Fibroblast of lung (primary cell): Measurements from ENCODE around the gene IL4. TPM values are rescaled to one million over a fixed set of nuclear protein-coding genes. Genes with fewer than 3 reads are reported as not detected.

ENCODE experiments used
- DNase-seq, 2 donors: peaks; one replicate each; pipeline versions ENCODE4 v3.0.0 to v3.0.0-alpha.2; 2010; ENCODE audit warnings: low read depth in 2 of 2
- H2AFZ ChIP-seq: 2 replicates; pipeline ENCODE4 v1.5.1; 2012; ENCODE audit warnings: low read length, control low read depth, inconsistent platforms
- H3K27ac ChIP-seq: 2 replicates; pipeline ENCODE4 v1.5.1; 2011; ENCODE audit warnings: low read length, control low read depth; ENCODE audit not compliant: insufficient read depth
- H3K27me3 ChIP-seq: 2 replicates; pipeline ENCODE4 v1.5.1; 2011; ENCODE audit warnings: mild to moderate bottlenecking, low read length; ENCODE audit not compliant: control insufficient read depth, insufficient read depth
- H3K36me3 ChIP-seq: 2 replicates; pipeline ENCODE4 v1.5.1; 2011; ENCODE audit warnings: low read length; ENCODE audit not compliant: control insufficient read depth, insufficient read depth
- H3K4me1 ChIP-seq: 2 replicates; pipeline ENCODE4 v1.5.1; 2011; ENCODE audit warnings: low read length; ENCODE audit not compliant: control insufficient read depth, insufficient read depth; ENCODE audit errors: extremely low read depth
- H3K4me2 ChIP-seq: 2 replicates; pipeline ENCODE4 v1.5.1; 2011; ENCODE audit warnings: low read length, control low read depth; ENCODE audit not compliant: insufficient read depth; ENCODE audit errors: extremely low read depth
- H3K4me3 ChIP-seq, 4 experiments: fragments of 200-600 bp in 1 of 4; sonication (generic) in 1 of 4; replicated peaks in 1 of 4; 2 replicates each; pipeline ENCODE4 v1.5.1; 2011 to 2016; ENCODE audit warnings: low read length in 4 of 4, low read depth in 3 of 4, mild to moderate bottlenecking in 3 of 4, control low read depth in 2 of 4, inconsistent platforms in 1 of 4, mixed read lengths in 1 of 4; ENCODE audit not compliant: insufficient read depth in 1 of 4; ENCODE audit errors: control extremely low read depth in 1 of 4
- H3K79me2 ChIP-seq: 2 replicates; pipeline ENCODE4 v1.5.1; 2012; ENCODE audit warnings: mild to moderate bottlenecking, low read length, inconsistent platforms; ENCODE audit not compliant: control insufficient read depth, insufficient read depth
- H3K9ac ChIP-seq: 2 replicates; pipeline ENCODE4 v1.5.1; 2011; ENCODE audit warnings: mild to moderate bottlenecking, low read length, control low read depth; ENCODE audit not compliant: insufficient read depth
- H3K9me3 ChIP-seq: 2 replicates; pipeline ENCODE4 v1.5.1; 2012; ENCODE audit warnings: low read depth, low read length; ENCODE audit not compliant: control insufficient read depth, insufficient read depth
- H4K20me1 ChIP-seq: 2 replicates; pipeline ENCODE4 v1.5.1; 2011; ENCODE audit warnings: low read length; ENCODE audit not compliant: control insufficient read depth, insufficient read depth; ENCODE audit errors: extremely low read depth
- EZH2 ChIP-seq: IDR thresholded peaks from 2 replicates; pipeline ENCODE4 v1.5.1; 2012; ENCODE audit warnings: low read length, control low read depth, mild to moderate bottlenecking; ENCODE audit errors: missing control alignments
- polyA plus RNA-seq, 2 donors: library from polyadenylated mRNA; depleted of rRNA in 1 of 2; stranded (reverse) in 1 of 2; unstranded in 1 of 2; fragments of >200 nt; gene quantifications; 2 replicates each; pipeline ENCODE4 v1.2.1, GENCODE V29; 2011 to 2012; ENCODE audit warnings: missing spikeins in 1 of 2
- total RNA-seq: library from RNA; depleted of rRNA; stranded (reverse); fragments of >200 nt; gene quantifications from 2 replicates; pipeline ENCODE4 v1.2.1, GENCODE V29; 2014
- TF ChIP-seq, protein P1 (sequence below), 2 donors: IDR thresholded peaks in 1 of 2; conservative IDR thresholded peaks in 1 of 2; 1 replicate in 1 of 2; 2 replicates in 1 of 2; pipeline ENCODE4 v1.5.1; 2011 to 2012; ENCODE audit warnings: low read length in 2 of 2, control low read depth in 1 of 2, inconsistent platforms in 1 of 2, low read depth in 1 of 2, mild to moderate bottlenecking in 1 of 2

IL4 gene
- total and polyA plus RNA-seq, 2 donors (not counting 1 experiment from before 2014, with no cell fraction given) = not detected

DNA sequence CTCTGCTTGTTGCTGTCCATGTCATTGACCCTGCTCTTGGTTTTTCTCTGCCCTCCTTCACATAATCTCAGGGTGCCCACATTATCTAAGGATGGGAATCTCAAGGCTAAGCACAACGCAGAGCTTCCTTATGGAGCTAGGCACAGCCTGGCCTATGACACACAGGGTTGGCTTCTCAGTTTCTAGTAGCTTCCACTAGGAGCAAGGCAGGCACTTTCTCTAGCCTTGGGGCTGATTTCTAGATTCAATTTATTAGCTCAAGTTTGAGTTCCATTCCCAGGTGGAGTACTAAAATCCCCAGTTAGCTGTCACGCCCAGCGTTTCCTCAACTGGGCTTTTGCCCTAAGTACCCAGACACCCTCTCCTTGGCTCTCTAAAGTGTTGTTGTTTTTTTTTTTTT is 12.4 kb downstream of the IL4 start:
- H3K27me3 ChIP-seq = no peaks in the 10 kb centered on the region
- no peaks in the 10 kb centered on the region for H4K20me1 ChIP-seq
- TF ChIP-seq EZH2 = no peak
- TF ChIP-seq, protein P1, sequence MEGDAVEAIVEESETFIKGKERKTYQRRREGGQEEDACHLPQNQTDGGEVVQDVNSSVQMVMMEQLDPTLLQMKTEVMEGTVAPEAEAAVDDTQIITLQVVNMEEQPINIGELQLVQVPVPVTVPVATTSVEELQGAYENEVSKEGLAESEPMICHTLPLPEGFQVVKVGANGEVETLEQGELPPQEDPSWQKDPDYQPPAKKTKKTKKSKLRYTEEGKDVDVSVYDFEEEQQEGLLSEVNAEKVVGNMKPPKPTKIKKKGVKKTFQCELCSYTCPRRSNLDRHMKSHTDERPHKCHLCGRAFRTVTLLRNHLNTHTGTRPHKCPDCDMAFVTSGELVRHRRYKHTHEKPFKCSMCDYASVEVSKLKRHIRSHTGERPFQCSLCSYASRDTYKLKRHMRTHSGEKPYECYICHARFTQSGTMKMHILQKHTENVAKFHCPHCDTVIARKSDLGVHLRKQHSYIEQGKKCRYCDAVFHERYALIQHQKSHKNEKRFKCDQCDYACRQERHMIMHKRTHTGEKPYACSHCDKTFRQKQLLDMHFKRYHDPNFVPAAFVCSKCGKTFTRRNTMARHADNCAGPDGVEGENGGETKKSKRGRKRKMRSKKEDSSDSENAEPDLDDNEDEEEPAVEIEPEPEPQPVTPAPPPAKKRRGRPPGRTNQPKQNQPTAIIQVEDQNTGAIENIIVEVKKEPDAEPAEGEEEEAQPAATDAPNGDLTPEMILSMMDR (conservative IDR thresholded peaks at IDR 0.05 in 1 of 2, IDR thresholded peaks at IDR 0.05 in 1 of 2; ENCODE audit: low read depth in 1 of 2, low read length in 2 of 2) = no peak
- no peak overlapping the region for H3K4me3 ChIP-seq
- H3K27ac ChIP-seq = no peak overlapping the region
- H3K4me1 ChIP-seq = no peaks in the 10 kb centered on the region
- no peaks in the 10 kb centered on the region for H3K36me3 ChIP-seq
- no peak overlapping the region for H2AFZ ChIP-seq
- H3K9me3 ChIP-seq = no peaks in the 10 kb centered on the region
- no peak for DNase-seq
- no peak overlapping the region for H3K9ac ChIP-seq
- no peaks in the 10 kb centered on the region for H3K79me2 ChIP-seq
- no peak overlapping the region for H3K4me2 ChIP-seq

DNA sequence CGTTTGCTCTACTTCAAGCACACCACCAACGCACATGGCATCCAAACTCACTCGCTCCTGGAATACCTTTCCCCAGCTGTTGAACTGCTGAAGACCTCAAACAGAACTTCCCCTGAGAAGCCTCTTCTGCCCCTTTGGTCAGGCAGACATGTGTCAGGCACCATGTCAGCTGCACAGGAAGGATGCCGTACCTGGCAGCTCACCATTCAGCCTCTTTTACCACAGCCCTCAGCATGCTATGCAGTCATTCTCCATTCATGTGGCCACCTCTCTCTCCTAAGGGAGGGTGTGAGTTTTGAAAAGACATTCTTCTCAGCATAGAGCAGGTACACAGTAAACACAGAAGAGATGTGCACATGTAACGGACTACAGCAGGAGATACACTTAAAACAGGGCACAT is 14.2 kb downstream of the IL4 start:
- Histone ChIP-seq H3K9me3 (no peaks in the 10 kb centered on the region), H3K9ac (no peak overlapping the region), H3K36me3 (no peaks in the 10 kb centered on the region), H3K4me2 (no peak overlapping the region), H3K4me3 (no peak overlapping the region), H3K79me2 (no peaks in the 10 kb centered on the region), H2AFZ (no peak overlapping the region), H4K20me1 (no peaks in the 10 kb centered on the region), H3K27me3 (no peaks in the 10 kb centered on the region), H3K27ac (no peak overlapping the region), H3K4me1 (no peaks in the 10 kb centered on the region)
- no peak for TF ChIP-seq EZH2
- TF ChIP-seq, protein P1 (conservative IDR thresholded peaks at IDR 0.05 in 1 of 2, IDR thresholded peaks at IDR 0.05 in 1 of 2; ENCODE audit: low read depth in 1 of 2, low read length in 2 of 2) = no peak
- DNase-seq = no peak

DNA sequence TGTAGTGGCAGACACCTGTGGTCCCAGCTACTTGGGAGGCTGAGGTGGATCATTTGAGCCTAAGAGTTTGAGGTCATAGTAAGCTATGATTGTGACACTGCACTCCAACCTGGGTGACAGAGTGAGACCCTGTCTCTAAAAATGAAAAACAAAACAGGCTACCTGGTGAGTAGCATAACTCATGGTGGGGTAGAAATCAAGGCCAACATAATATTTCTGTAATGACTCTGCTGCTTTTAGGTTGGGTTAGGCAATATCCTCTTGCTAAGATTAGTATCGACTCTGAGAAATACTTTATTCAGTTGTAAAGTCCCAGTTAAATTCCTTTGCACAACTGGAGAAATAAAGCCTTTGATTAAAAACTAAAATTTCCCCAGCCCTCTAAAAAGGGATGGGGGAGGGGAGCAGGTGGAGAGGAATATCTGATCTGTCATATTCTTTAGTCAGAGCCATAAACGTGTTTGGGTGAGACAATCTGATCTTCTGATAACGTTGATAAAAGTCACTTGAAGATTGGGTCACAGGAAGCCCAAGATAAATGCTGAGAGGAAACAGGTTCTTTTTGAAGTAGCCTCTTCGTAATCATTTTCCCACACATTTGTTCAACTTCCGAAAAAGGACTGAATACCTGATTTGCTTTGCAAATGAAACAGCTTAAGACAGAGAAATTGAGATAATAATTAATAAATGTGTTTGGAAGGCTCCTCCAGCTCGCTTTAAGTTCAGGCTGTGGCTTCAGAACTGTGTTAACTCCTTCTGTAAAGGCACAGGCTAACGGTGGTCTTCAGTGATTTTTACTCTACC is 14.9 kb downstream of the IL4 start:
- Histone ChIP-seq H3K4me2 (no peak overlapping the region), H3K9ac (no peak overlapping the region), H3K9me3 (no peaks in the 10 kb centered on the region), H2AFZ (no peak overlapping the region), H3K36me3 (no peaks in the 10 kb centered on the region), H3K27ac (no peak overlapping the region), H3K79me2 (no peaks in the 10 kb centered on the region), H3K27me3 (no peaks in the 10 kb centered on the region), H3K4me1 (no peaks in the 10 kb centered on the region), H3K4me3 (no peak overlapping the region), H4K20me1 (no peaks in the 10 kb centered on the region)
- TF ChIP-seq, protein P1 (conservative IDR thresholded peaks at IDR 0.05 in 1 of 2, IDR thresholded peaks at IDR 0.05 in 1 of 2; ENCODE audit: low read depth in 1 of 2, low read length in 2 of 2) = no peak
- no peak for TF ChIP-seq EZH2
- DNase-seq = no peak
